ENCODE results near the gene WAC. TPM values are rescaled to one million over a fixed set of nuclear protein-coding genes. Genes with fewer than 3 reads are reported as not detected.

The WAC gene
- total RNA-seq, 2 donors from 2014 or later = 78.3 to 135 TPM

DNA sequence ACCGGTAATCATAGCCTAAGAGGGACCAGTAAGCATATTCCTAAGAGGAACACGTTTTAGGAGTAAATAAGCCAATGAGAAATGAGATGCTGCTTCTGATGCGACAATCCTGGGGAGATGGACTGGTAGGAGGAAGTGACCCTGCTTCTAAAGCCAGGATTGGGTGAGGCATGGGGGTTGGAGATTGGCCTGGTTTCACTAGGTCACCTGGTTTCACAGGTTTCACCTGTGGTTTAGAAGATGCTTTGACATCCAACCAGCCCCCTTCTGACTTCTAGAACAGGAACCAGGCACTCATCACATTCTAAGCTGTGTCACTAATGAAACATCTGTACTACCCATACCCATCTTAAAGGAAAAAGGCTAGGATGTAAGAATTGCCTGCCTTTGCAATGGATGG is 91.4 kb downstream of the WAC start:
- H3K27ac ChIP-seq = no peak overlapping the region
- no peak for DNase-seq
- no peak overlapping the region for H3K4me3 ChIP-seq
- H3K36me3 ChIP-seq = no peaks in the 10 kb centered on the region
- intact Hi-C loops (cut with DNase I) = loop anchor here (10.0 kb wide), 1 partner anchor 190 kb away; no protein-coding TSS in a partner anchor
- no peaks in the 10 kb centered on the region for H3K4me1 ChIP-seq
- no peak overlapping the region for H3K9ac ChIP-seq (ENCODE audit: low read depth in 2 of 2, low read length in 2 of 2)
- no peaks in the 10 kb centered on the region for H3K9me3 ChIP-seq
- no peaks in the 10 kb centered on the region for H3K27me3 ChIP-seq
- TF ChIP-seq, protein P1, sequence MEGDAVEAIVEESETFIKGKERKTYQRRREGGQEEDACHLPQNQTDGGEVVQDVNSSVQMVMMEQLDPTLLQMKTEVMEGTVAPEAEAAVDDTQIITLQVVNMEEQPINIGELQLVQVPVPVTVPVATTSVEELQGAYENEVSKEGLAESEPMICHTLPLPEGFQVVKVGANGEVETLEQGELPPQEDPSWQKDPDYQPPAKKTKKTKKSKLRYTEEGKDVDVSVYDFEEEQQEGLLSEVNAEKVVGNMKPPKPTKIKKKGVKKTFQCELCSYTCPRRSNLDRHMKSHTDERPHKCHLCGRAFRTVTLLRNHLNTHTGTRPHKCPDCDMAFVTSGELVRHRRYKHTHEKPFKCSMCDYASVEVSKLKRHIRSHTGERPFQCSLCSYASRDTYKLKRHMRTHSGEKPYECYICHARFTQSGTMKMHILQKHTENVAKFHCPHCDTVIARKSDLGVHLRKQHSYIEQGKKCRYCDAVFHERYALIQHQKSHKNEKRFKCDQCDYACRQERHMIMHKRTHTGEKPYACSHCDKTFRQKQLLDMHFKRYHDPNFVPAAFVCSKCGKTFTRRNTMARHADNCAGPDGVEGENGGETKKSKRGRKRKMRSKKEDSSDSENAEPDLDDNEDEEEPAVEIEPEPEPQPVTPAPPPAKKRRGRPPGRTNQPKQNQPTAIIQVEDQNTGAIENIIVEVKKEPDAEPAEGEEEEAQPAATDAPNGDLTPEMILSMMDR (IDR thresholded peaks at IDR 0.05) = no peak

DNA sequence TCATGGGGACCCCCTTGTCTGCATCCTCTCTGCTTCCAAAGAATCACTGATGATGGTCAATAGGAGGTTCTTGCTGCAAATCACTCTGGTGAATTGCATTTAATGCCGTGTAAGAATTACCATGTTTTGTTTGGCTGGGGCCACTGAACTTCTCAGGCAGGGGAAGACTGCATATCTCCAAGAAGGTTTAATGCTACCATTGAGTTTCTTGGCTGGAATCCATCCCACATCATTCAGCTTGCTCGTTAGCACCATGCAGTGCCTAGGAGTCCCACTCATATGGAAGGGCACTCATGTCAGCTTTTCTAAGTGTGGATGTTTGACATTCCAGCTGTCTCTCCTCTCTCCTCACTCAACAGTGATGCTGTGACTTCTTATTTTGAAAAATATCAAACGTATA is 94.2 kb downstream of the WAC start:
- Histone ChIP-seq H3K9me3 (no peaks in the 10 kb centered on the region), H3K4me1 (no peaks in the 10 kb centered on the region), H3K4me3 (no peak overlapping the region), H3K9ac (ENCODE audit: low read depth in 2 of 2, low read length in 2 of 2) (no peak overlapping the region), H3K27ac (no peak overlapping the region), H3K27me3 (no peaks in the 10 kb centered on the region), H3K36me3 (no peaks in the 10 kb centered on the region)
- intact Hi-C loops (cut with DNase I) = loop anchor here (5.0 to 10.0 kb wide), 2 partner anchors 192 to 675 kb away; no protein-coding TSS in a partner anchor
- no peak for DNase-seq
- TF ChIP-seq, protein P1 (IDR thresholded peaks at IDR 0.05) = no peak

DNA sequence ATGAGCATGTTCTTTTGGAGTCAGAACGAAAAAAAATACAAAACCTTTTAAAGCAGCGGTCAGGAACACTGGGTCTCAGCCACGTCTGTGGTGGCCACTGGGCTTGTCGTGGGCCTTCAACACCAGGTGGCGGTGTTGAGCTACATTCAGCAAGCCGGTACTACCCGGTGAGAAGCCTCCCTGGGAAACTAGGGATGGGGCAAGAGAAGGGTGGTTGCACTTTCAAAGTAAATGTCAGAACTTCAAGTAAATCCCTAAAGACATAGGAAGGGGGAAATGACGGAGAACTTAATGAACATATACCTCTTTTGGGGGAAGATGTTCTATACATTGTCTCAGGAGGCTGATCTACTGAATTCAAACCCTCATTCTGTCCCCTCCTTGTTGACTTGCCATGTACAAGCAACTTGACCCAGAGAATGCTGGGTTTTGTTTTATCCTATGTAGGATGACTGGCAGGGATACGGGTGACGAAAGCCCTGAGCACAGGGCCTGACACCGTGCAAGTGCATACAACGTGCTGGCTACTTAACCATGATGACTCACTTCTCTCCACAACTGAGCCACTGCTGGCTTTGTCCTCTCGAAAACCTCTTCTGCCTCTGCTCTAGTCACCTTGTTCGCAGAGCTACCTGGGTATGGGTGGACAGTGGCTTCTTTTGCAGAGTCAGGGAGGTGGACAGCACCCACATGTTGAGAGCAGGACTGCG is 95.4 kb downstream of the WAC start:
- Histone ChIP-seq H3K27me3 (no peaks in the 10 kb centered on the region), H3K9ac (ENCODE audit: low read depth in 2 of 2, low read length in 2 of 2) (no peak overlapping the region), H3K4me3 (no peak overlapping the region), H3K9me3 (no peaks in the 10 kb centered on the region), H3K36me3 (no peaks in the 10 kb centered on the region), H3K27ac (no peak overlapping the region), H3K4me1 (no peaks in the 10 kb centered on the region)
- TF ChIP-seq, protein P1 (IDR thresholded peaks at IDR 0.05) = peak; percentile 87
- peak; percentile 83 for DNase-seq
- intact Hi-C loops (cut with DNase I) = loop anchor here (5.0 to 10.0 kb wide), 2 partner anchors 194 to 674 kb away; no protein-coding TSS in a partner anchor

DNA sequence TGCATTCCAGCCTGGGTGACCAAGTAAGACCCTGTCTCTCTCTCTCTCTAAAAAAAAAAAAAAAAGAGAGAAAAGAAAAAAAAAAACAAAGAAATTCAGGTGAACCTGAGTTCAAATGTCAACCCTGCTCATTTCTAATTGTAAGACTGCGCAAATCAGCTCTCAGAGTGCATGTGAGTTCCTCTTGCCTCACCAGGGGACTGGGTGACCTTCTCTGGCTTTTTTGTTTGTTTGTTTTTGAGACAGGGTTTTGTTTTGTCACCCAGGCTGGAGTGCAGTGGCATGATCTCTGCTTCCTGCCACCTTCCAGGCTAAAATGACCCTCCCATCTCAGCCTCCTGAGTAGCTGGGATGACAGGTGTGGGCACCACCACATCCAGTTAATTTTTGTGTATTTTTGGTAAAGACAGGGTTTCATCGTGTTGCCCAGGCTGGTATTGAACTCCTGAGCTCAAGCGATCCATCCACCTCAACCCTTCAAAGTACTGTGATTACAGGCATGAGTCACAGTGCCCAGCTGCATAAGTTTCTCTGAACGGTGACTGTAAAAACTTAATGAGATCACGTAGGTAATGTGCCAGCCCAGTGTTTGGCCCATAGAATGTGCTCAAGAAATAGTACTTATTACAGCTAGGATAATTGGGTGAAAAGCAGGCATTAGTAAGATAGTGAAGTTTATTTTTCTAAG is 99.1 kb downstream of the WAC start:
- DNase-seq = no peak
- Histone ChIP-seq H3K4me3 (no peak overlapping the region), H3K9ac (ENCODE audit: low read depth in 2 of 2, low read length in 2 of 2) (no peak overlapping the region), H3K9me3 (no peaks in the 10 kb centered on the region), H3K27ac (no peak overlapping the region), H3K27me3 (no peaks in the 10 kb centered on the region), H3K36me3 (no peaks in the 10 kb centered on the region), H3K4me1 (no peaks in the 10 kb centered on the region)
- intact Hi-C loops (cut with DNase I) = no loop called here
- TF ChIP-seq, protein P1 (IDR thresholded peaks at IDR 0.05) = no peak

DNA sequence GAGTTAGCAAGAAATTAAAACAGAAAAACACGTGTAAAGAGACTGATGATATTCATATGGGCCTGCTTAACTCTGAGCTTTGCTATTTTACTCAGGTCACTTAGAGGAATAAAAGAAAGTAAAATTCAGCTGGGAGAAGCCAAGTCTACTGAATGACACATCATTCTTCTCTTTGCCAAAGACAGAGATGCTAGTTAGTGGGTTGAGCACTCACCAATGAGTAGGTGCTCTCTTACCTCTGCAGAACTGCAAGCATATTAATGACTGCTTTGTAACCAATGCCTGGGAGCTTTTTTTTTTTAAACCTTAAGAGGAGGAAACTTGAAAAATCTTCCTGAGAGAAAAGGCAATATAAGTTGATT is 99.6 kb downstream of the WAC start:
- no peak overlapping the region for H3K27ac ChIP-seq
- intact Hi-C loops (cut with DNase I) = no loop called here
- H3K27me3 ChIP-seq = no peaks in the 10 kb centered on the region
- no peaks in the 10 kb centered on the region for H3K9me3 ChIP-seq
- H3K9ac ChIP-seq (ENCODE audit: low read depth in 2 of 2, low read length in 2 of 2) = no peak overlapping the region
- TF ChIP-seq, protein P1 (IDR thresholded peaks at IDR 0.05) = no peak
- H3K4me3 ChIP-seq = no peak overlapping the region
- no peaks in the 10 kb centered on the region for H3K36me3 ChIP-seq
- no peak for DNase-seq
- H3K4me1 ChIP-seq = no peaks in the 10 kb centered on the region
